C4-2B (cell line): ENCODE results near the gene OR2Y1.
"Not testable (repeated sequence)": the region's sequence is repeated elsewhere in the genome, so short reads cannot be mapped to it uniquely, and the experiment has no call there.

Experiments
- ZFX ChIP-seq: fragments of 450-650 bp; IDR thresholded peaks from 2 replicates; pipeline ENCODE4 v1.6.1; 2017
- TF ChIP-seq, protein P1 (sequence below): fragments of 450-650 bp; conservative IDR thresholded peaks from 2 replicates; pipeline ENCODE4 v1.5.1; 2017; ENCODE audit warnings: mild to moderate bottlenecking

DNA sequence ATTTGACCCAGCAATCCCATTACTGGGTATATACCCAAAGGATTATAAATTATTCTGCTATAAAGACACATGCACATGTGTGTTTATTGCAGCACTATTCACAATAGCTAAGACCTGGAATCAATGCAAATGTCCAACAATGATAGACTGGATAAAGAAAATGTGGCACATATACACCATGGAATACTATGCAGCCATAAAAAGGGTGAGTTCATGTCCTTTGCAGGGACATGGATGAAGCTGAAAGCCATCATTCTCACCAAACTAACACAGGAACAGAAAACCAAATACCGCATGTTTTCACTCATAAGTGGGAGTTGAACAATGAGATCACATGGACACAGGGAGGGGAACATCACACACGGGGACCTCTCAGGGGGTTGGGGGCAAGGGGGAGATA is 36.5 kb downstream of the OR2Y1 start:
- TF ChIP-seq, protein P1, sequence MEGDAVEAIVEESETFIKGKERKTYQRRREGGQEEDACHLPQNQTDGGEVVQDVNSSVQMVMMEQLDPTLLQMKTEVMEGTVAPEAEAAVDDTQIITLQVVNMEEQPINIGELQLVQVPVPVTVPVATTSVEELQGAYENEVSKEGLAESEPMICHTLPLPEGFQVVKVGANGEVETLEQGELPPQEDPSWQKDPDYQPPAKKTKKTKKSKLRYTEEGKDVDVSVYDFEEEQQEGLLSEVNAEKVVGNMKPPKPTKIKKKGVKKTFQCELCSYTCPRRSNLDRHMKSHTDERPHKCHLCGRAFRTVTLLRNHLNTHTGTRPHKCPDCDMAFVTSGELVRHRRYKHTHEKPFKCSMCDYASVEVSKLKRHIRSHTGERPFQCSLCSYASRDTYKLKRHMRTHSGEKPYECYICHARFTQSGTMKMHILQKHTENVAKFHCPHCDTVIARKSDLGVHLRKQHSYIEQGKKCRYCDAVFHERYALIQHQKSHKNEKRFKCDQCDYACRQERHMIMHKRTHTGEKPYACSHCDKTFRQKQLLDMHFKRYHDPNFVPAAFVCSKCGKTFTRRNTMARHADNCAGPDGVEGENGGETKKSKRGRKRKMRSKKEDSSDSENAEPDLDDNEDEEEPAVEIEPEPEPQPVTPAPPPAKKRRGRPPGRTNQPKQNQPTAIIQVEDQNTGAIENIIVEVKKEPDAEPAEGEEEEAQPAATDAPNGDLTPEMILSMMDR, result not testable (repeated sequence)
- TF ChIP-seq ZFX, result not testable (repeated sequence)
